Measurements from ENCODE around the gene KCMF1. TPM values are rescaled to one million over a fixed set of nuclear protein-coding genes. Genes with fewer than 3 reads are reported as not detected.

KCMF1 gene
- total and polyA plus RNA-seq, 8 donors, result 2.3 to 88.4 (median 44.5) TPM

GRCh38 chr2:84991404-84992160 is 20.6 kb downstream of the KCMF1 start:
- 49 to 85% (median 71%) methylated on average over 2 of the region's 2 CpGs for WGBS, 5 donors
- H3K27ac ChIP-seq, result peak overlapping the region in 2 of 5 donors; percentile 17 to 47
- intact Hi-C loops (cut with DNase I; ENCODE audit: low total_unique reads), result no loop called here
- no peak for DNase-seq
- H3K9me3 ChIP-seq, result no peaks in the 10 kb centered on the region
- TF ChIP-seq POLR2AphosphoS5 (IDR thresholded peaks at IDR 0.05) (peak in 1 of 3 donors; percentile 39), CTCF (IDR thresholded peaks at IDR 0.05) (no peak), POLR2A (IDR thresholded peaks at IDR 0.05) (no peak)
- H3K4me1 ChIP-seq, result peaks cover 20 to 81% (median 52%) of the 10 kb centered on the region in 4 donors
- no peak overlapping the region for H3K4me3 ChIP-seq
- H3K27me3 ChIP-seq, result no peaks in the 10 kb centered on the region
- H3K36me3 ChIP-seq, result no peaks in the 10 kb centered on the region

GRCh38 chr2:84995826-84996225 is 24.9 kb downstream of the KCMF1 start:
- no peak overlapping the region for H3K27ac ChIP-seq
- H3K4me1 ChIP-seq, result peaks cover 10 to 76% (median 40%) of the 10 kb centered on the region in 4 donors

GRCh38 chr2:84996909-84997308 is 25.9 kb downstream of the KCMF1 start:
- intact Hi-C loops (cut with DNase I; ENCODE audit: low total_unique reads), result no loop called here
- DNase-seq, result no peak

More at GRCh38 chr2:84995826-84996225, 24.9 kb downstream of the KCMF1 start:
- DNase-seq, result no peak
- TF ChIP-seq CTCF (IDR thresholded peaks at IDR 0.05) (no peak), POLR2AphosphoS5 (IDR thresholded peaks at IDR 0.05) (no peak), POLR2A (IDR thresholded peaks at IDR 0.05) (no peak), EP300 (IDR thresholded peaks at IDR 0.05) (no peak)
- Histone ChIP-seq H3K27me3 (no peaks in the 10 kb centered on the region), H3K4me3 (no peak overlapping the region), H3K36me3 (no peaks in the 10 kb centered on the region), H3K9me3 (no peaks in the 10 kb centered on the region)
- WGBS, 5 donors, result 70 to 73% (median 72%) methylated on average over 2 of the region's 2 CpGs
- intact Hi-C loops (cut with DNase I; ENCODE audit: low total_unique reads), result no loop called here

GRCh38 chr2:84999553-84999955 is 28.6 kb downstream of the KCMF1 start:
- intact Hi-C loops (cut with DNase I; ENCODE audit: low total_unique reads), result no loop called here
- Histone ChIP-seq H3K4me1 (peaks cover 10 to 89% (median 42%) of the 10 kb centered on the region in 4 donors), H3K27me3 (no peaks in the 10 kb centered on the region), H3K36me3 (no peaks in the 10 kb centered on the region), H3K9me3 (no peaks in the 10 kb centered on the region), H3K27ac (no peak overlapping the region), H3K4me3 (no peak overlapping the region)
- DNase-seq, result no peak
- TF ChIP-seq CTCF (IDR thresholded peaks at IDR 0.05) (no peak), POLR2AphosphoS5 (IDR thresholded peaks at IDR 0.05) (no peak), POLR2A (IDR thresholded peaks at IDR 0.05) (no peak), EP300 (IDR thresholded peaks at IDR 0.05) (no peak)

More at GRCh38 chr2:84996909-84997308, 25.9 kb downstream of the KCMF1 start:
- Histone ChIP-seq H3K27ac (no peak overlapping the region), H3K36me3 (no peaks in the 10 kb centered on the region), H3K4me3 (no peak overlapping the region), H3K4me1 (peaks cover 10 to 76% (median 37%) of the 10 kb centered on the region in 4 donors), H3K9me3 (no peaks in the 10 kb centered on the region), H3K27me3 (no peaks in the 10 kb centered on the region)
- TF ChIP-seq POLR2A (IDR thresholded peaks at IDR 0.05) (no peak), CTCF (IDR thresholded peaks at IDR 0.05) (no peak), POLR2AphosphoS5 (IDR thresholded peaks at IDR 0.05) (no peak), EP300 (IDR thresholded peaks at IDR 0.05) (no peak)
- WGBS, 5 donors, result 35 to 60% (median 50%) methylated on average over 2 of the region's 2 CpGs
